22Rv1 (cell line): ENCODE measurements around the gene SFXN4.
"Not testable (repeated sequence)": the region's sequence is repeated elsewhere in the genome, so short reads cannot be mapped to it uniquely, and the experiment has no call there.

Source experiments
- H3K27ac ChIP-seq: fragments of 450-650 bp; 2 replicates; pipeline ENCODE4 v1.5.1; 2017
- CTCF ChIP-seq: fragments of 450-650 bp; IDR thresholded peaks from 2 replicates; pipeline ENCODE4 v1.5.1; 2017; ENCODE audit warnings: mild to moderate bottlenecking
- ZFX ChIP-seq: fragments of 450-650 bp; IDR thresholded peaks from 2 replicates; pipeline ENCODE4 v1.6.1; 2017; ENCODE audit warnings: antibody characterized with exemption, borderline replicate concordance

Gene SFXN4

GRCh38 chr10:119112056-119112455 is 53.5 kb downstream of the SFXN4 start:
- no peak overlapping the region for H3K27ac ChIP-seq
- TF ChIP-seq ZFX = no peak
- no peak for TF ChIP-seq CTCF

- H3K27ac ChIP-seq = not testable (repeated sequence)
Observed at GRCh38 chr10:119107771-119108170, 57.7 kb downstream of the SFXN4 start.

- H3K27ac ChIP-seq = not testable (repeated sequence)
Observed at GRCh38 chr10:119107106-119107505, 58.4 kb downstream of the SFXN4 start.

GRCh38 chr10:119105899-119106298 is 59.6 kb downstream of the SFXN4 start:
- H3K27ac ChIP-seq = not testable (repeated sequence)

- H3K27ac ChIP-seq = peak overlapping the region; percentile 62; the same call in 1 of the 2 replicates
Observed at GRCh38 chr10:119105155-119105554, 60.4 kb downstream of the SFXN4 start.

GRCh38 chr10:119104654-119105015 is 60.9 kb downstream of the SFXN4 start:
- H3K27ac ChIP-seq = peak overlapping the region; percentile 62
- no peak for TF ChIP-seq ZFX

More at GRCh38 chr10:119105155-119105554, 60.4 kb downstream of the SFXN4 start:
- TF ChIP-seq CTCF (no peak), ZFX (no peak)

- H3K27ac ChIP-seq = peak within 1 kb of the TSS; percentile 77
- no peak for TF ChIP-seq ZFX
- peak; percentile 14 for TF ChIP-seq CTCF
Observed at GRCh38 chr10:119103903-119104653, 61.4 kb downstream of the SFXN4 start, which contains the start of gene DENND10. Gene DENND10, plus strand, starts transcription at chr10:119104113. Its CDS starts 30 bp downstream, at chr10:119104143.

- peak overlapping the region; percentile 77 for H3K27ac ChIP-seq
- no peak for TF ChIP-seq ZFX
- TF ChIP-seq CTCF = no peak
Observed at GRCh38 chr10:119103241-119103902, 62.1 kb downstream of the SFXN4 start.

GRCh38 chr10:119101366-119102098 is 64.0 kb downstream of the SFXN4 start:
- peak overlapping the region; percentile 77 for H3K27ac ChIP-seq
- TF ChIP-seq CTCF = no peak
- TF ChIP-seq ZFX = no peak
